ENCODE measurements around the gene PKMYT1. TPM values are rescaled to one million over a fixed set of nuclear protein-coding genes. Genes with fewer than 3 reads are reported as not detected.

Gene PKMYT1
- polyA plus RNA-seq, 1 of the 3 experiments (the other 2 are of a cell fraction), result 8.5 TPM

GRCh38 chr16:3023669-3024478 is 43.6 kb upstream of the PKMYT1 start, which contains the start of the genes HCFC1R1 and THOC6:
TSS of gene HCFC1R1 (minus strand) at chr16:3023942. CDS start at chr16:3023941, 1 bp downstream.
TSS of gene THOC6 (plus strand) at chr16:3024035. CDS start at chr16:3024327, 292 bp downstream.
- peaks cover 8 to 30% of the 10 kb centered on the region in 2 experiments; a peak in 3 of 4 replicates for H3K4me1 ChIP-seq (ENCODE audit: control insufficient read depth in 1 of 2, insufficient read depth in 2 of 2, low read depth in 1 of 2, low read length in 1 of 2)
- peaks cover 17% of the 10 kb centered on the region for H4K20me1 ChIP-seq (ENCODE audit: insufficient read depth)
- peak; percentile 92 for DNase-seq
- H3F3A ChIP-seq (replicated peaks; ENCODE audit: insufficient read depth), result peaks cover 53% of the 10 kb centered on the region
- ChIA-PET CTCF (interaction anchor here (0.7 to 8.5 kb wide), 5 partner anchors 7 to 67 kb away, joined by 3 to 111 read pairs (median 4); no protein-coding TSS in a partner anchor), POLR2A (interaction anchor here (0.6 kb wide), 1 partner anchor 28 kb away, joined by 3 read pairs; no protein-coding TSS in a partner anchor)
- no peaks in the 10 kb centered on the region for H3K27me3 ChIP-seq (ENCODE audit: insufficient read depth)
- H3K79me2 ChIP-seq (ENCODE audit: insufficient read depth), result peaks cover 11% of the 10 kb centered on the region; the same call in 1 of the 2 replicates
- H2AFZ ChIP-seq (ENCODE audit: low read depth), result no peak within 1 kb of the TSS
- H3K9me3 ChIP-seq, result no peaks in the 10 kb centered on the region
- peak within 1 kb of the TSS; percentile 99 for H3K4me2 ChIP-seq
- H3K36me3 ChIP-seq (replicated peaks in 1 of 2; ENCODE audit: control insufficient read depth in 1 of 2, insufficient read depth in 2 of 2, low read length in 1 of 2), result peaks cover 21 to 26% of the 10 kb centered on the region in 2 experiments
- peak within 1 kb of the TSS; percentile 80 to 88 for H3K4me3 ChIP-seq (ENCODE audit: low read depth in 2 of 2, low read length in 1 of 2)
- WGBS (ENCODE audit: low lambda C conversion rate), result under 1% methylated on average over 48 of the region's 69 CpGs
- no peaks in the 10 kb centered on the region for H3K9me2 ChIP-seq
- peak within 1 kb of the TSS; percentile 94 to 99 for H3K27ac ChIP-seq (ENCODE audit: low read depth in 2 of 2, low read length in 1 of 2)
- H3K9ac ChIP-seq, result peak within 1 kb of the TSS; percentile 100
- TF ChIP-seq NRF1 (IDR thresholded peaks at IDR 0.05; ENCODE audit: low read depth, low read length) (peak; percentile 63), EZH2phosphoT487 (IDR thresholded peaks at IDR 0.05; ENCODE audit: borderline replicate concordance, low read depth) (no peak), CHD2 (IDR thresholded peaks at IDR 0.05; ENCODE audit: low read length, partially characterized antibody) (peak; percentile 98), RFX5 (IDR thresholded peaks at IDR 0.05; ENCODE audit: low read length) (no peak), MAX (IDR thresholded peaks at IDR 0.05; ENCODE audit: low read depth) (peak; percentile 82; the same call in 1 of the 2 replicates), REST (IDR thresholded peaks at IDR 0.05; ENCODE audit: low read depth, low read length) (peak; percentile 38; the same call in 1 of the 2 replicates), USF1 (IDR thresholded peaks at IDR 0.05; ENCODE audit: borderline replicate concordance, low read depth) (peak; percentile 94), JUND (IDR thresholded peaks at IDR 0.05) (peak; percentile 70; the same call in 1 of the 2 replicates), IRF3 (IDR thresholded peaks at IDR 0.05; ENCODE audit: low read depth, low read length) (no peak), FOXJ3 (CRISPR knock-in tag; IDR thresholded peaks at IDR 0.05) (no peak), ELF1 (IDR thresholded peaks at IDR 0.05) (peak; percentile 71), ZBTB33 (IDR thresholded peaks at IDR 0.05; ENCODE audit: borderline replicate concordance, low read depth) (peak; percentile 94), SMC3 (IDR thresholded peaks at IDR 0.05; ENCODE audit: low read depth, low read length) (no peak), FOXM1 (IDR thresholded peaks at IDR 0.05; ENCODE audit: low read depth) (no peak; the same call in 1 of the 2 replicates), RXRA (IDR thresholded peaks at IDR 0.05; ENCODE audit: borderline replicate concordance, low read depth) (no peak), TEAD4 (IDR thresholded peaks at IDR 0.05; ENCODE audit: borderline replicate concordance, insufficient read depth) (peak; percentile 74), GABPA (IDR thresholded peaks at IDR 0.05; ENCODE audit: low read depth) (peak; percentile 58; the same call in 1 of the 2 replicates), SIN3A (IDR thresholded peaks at IDR 0.05; ENCODE audit: borderline replicate concordance, low read depth, low read length) (peak; percentile 75; the same call in 1 of the 2 replicates), NFIC (IDR thresholded peaks at IDR 0.05; ENCODE audit: borderline replicate concordance) (no peak; the same call in 1 of the 2 replicates), MXI1 (IDR thresholded peaks at IDR 0.05; ENCODE audit: low read depth, low read length) (peak; percentile 78; the same call in 1 of the 2 replicates), MEF2A (IDR thresholded peaks at IDR 0.05; ENCODE audit: borderline replicate concordance, low read depth) (no peak), FOSL2 (IDR thresholded peaks at IDR 0.05; ENCODE audit: borderline replicate concordance, low read depth) (peak; percentile 22; the same call in 1 of the 2 replicates), PBX3 (IDR thresholded peaks at IDR 0.05) (peak; percentile 84)

Data from SK-N-SH (cell line).